BJ (cell line): Measurements from ENCODE around the gene CCL11. TPM values are rescaled to one million over a fixed set of nuclear protein-coding genes. Genes with fewer than 3 reads are reported as not detected.

ENCODE experiments used
- CTCF ChIA-PET: fragments of 350-600 bp; formaldehyde crosslinking; extraction: SDS; loops from one replicate; lab custom pipeline; 2021; ENCODE audit warnings: antibody characterized with exemption, inconsistent platforms; lab: Yijun Ruan, JAX
- POLR2A ChIA-PET: fragments of 300-600 bp; sonication (Branson Sonifier 250); formaldehyde crosslinking; extraction: SDS; loops from one replicate; lab custom pipeline; 2021; ENCODE audit warnings: antibody characterized with exemption; lab: Charles Lee
- DNase-seq: peaks from one replicate; pipeline ENCODE4 v3.0.0-alpha.2; 2011; ENCODE audit warnings: low read depth
- H3K27me3 ChIP-seq: 2 replicates; pipeline ENCODE4 v1.6.0; 2011; ENCODE audit warnings: low read length; ENCODE audit not compliant: control insufficient read depth, insufficient read depth
- H3K36me3 ChIP-seq: 2 replicates; pipeline ENCODE4 v1.5.1; 2011; ENCODE audit warnings: low read length; ENCODE audit not compliant: control insufficient read depth, insufficient read depth
- H3K4me3 ChIP-seq: 2 replicates; pipeline ENCODE4 v1.5.1; 2011; ENCODE audit warnings: low read depth, mild to moderate bottlenecking, control low read depth, low read length
- CTCF ChIP-seq: IDR thresholded peaks from 2 replicates; pipeline ENCODE4 v1.5.1; 2011; ENCODE audit warnings: low read depth, mild to moderate bottlenecking, control low read depth, inconsistent platforms, low read length, moderate library complexity; ENCODE audit not compliant: insufficient read depth
- polyA plus RNA-seq: library from polyadenylated mRNA; depleted of rRNA; stranded (reverse); fragments of >200 nt; gene quantifications from 2 replicates; pipeline ENCODE4 v1.2.3, GENCODE V29; 2011

Gene CCL11
- polyA plus RNA-seq, 1 experiment = 0.55 TPM

- TF ChIP-seq CTCF = no peak
- DNase-seq = no peak
- CTCF ChIA-PET = interaction anchor here (0.9 to 13.6 kb wide), 11 partner anchors 15 to 142 kb away, joined by 3 to 176 read pairs (median 4); partner anchors contain the start of genes CCL1 and CCL13
- Histone ChIP-seq H3K4me3 (no peak overlapping the region), H3K36me3 (no peaks in the 10 kb centered on the region), H3K27me3 (no peaks in the 10 kb centered on the region)
- POLR2A ChIA-PET = no interaction called here
Observed at GRCh38 chr17:34305606-34306005, 20.1 kb downstream of the CCL11 start.

GRCh38 chr17:34306466-34306865 lies 20.9 kb downstream of the CCL11 start:
- ChIA-PET CTCF (interaction anchor here (0.6 to 13.6 kb wide), 16 partner anchors 9 to 143 kb away, joined by 3 to 176 read pairs (median 4); partner anchors contain the start of genes CCL1, CCL13 and CCL2), POLR2A (no interaction called here)
- H3K27me3 ChIP-seq = no peaks in the 10 kb centered on the region
- no peak for DNase-seq
- H3K36me3 ChIP-seq = no peaks in the 10 kb centered on the region
- no peak overlapping the region for H3K4me3 ChIP-seq
- TF ChIP-seq CTCF = peak; percentile 63

GRCh38 chr17:34307110-34307509 lies 21.6 kb downstream of the CCL11 start:
- ChIA-PET POLR2A (no interaction called here), CTCF (interaction anchor here (0.6 to 13.6 kb wide), 15 partner anchors 9 to 143 kb away, joined by 3 to 176 read pairs (median 4); partner anchors contain the start of genes CCL1, CCL13 and CCL2)
- no peak for TF ChIP-seq CTCF
- H3K36me3 ChIP-seq = no peaks in the 10 kb centered on the region
- DNase-seq = no peak
- no peaks in the 10 kb centered on the region for H3K27me3 ChIP-seq
- H3K4me3 ChIP-seq = no peak overlapping the region

- ChIA-PET POLR2A (no interaction called here), CTCF (interaction anchor here (1.0 to 13.6 kb wide), 6 partner anchors 49 to 137 kb away, joined by 3 to 176 read pairs (median 4); partner anchors contain the start of genes CCL1 and CCL13)
- no peak for TF ChIP-seq CTCF
- Histone ChIP-seq H3K27me3 (no peaks in the 10 kb centered on the region), H3K36me3 (no peaks in the 10 kb centered on the region), H3K4me3 (no peak overlapping the region)
- DNase-seq = no peak
Observed at GRCh38 chr17:34308371-34308770, 22.8 kb downstream of the CCL11 start.

GRCh38 chr17:34311291-34311690 lies 25.7 kb downstream of the CCL11 start:
- Histone ChIP-seq H3K27me3 (no peaks in the 10 kb centered on the region), H3K4me3 (no peak overlapping the region), H3K36me3 (no peaks in the 10 kb centered on the region)
- CTCF ChIA-PET = interaction anchor here (1.6 to 13.6 kb wide), 4 partner anchors 43 to 109 kb away, joined by 3 to 176 read pairs (median 79); partner anchors contain the start of genes CCL1 and CCL13
- TF ChIP-seq CTCF = no peak
- POLR2A ChIA-PET = interaction anchor here (1.0 kb wide), 1 partner anchor 43 kb away, joined by 3 read pairs; no protein-coding TSS in a partner anchor
- DNase-seq = no peak
